OCI-LY1 (cell line): ENCODE data around the gene PRSS56.

Source experiments
- CTCF ChIP-seq: fragments of 200-600 bp; sonication (generic), shearing (Covaris generic); IDR thresholded peaks from 2 replicates; pipeline ENCODE4 v1.5.1; 2017; ENCODE audit warnings: mild to moderate bottlenecking, antibody characterized with exemption, low read length, moderate library complexity, mixed read lengths
- EZH2 ChIP-seq: fragments of 200-600 bp; sonication (generic), shearing (Covaris generic); IDR thresholded peaks from 2 replicates; pipeline ENCODE4 v1.8.0; 2017; ENCODE audit warnings: borderline replicate concordance, mixed run types, mild to moderate bottlenecking, antibody characterized with exemption, low read length, moderate library complexity, mixed read lengths

DNA sequence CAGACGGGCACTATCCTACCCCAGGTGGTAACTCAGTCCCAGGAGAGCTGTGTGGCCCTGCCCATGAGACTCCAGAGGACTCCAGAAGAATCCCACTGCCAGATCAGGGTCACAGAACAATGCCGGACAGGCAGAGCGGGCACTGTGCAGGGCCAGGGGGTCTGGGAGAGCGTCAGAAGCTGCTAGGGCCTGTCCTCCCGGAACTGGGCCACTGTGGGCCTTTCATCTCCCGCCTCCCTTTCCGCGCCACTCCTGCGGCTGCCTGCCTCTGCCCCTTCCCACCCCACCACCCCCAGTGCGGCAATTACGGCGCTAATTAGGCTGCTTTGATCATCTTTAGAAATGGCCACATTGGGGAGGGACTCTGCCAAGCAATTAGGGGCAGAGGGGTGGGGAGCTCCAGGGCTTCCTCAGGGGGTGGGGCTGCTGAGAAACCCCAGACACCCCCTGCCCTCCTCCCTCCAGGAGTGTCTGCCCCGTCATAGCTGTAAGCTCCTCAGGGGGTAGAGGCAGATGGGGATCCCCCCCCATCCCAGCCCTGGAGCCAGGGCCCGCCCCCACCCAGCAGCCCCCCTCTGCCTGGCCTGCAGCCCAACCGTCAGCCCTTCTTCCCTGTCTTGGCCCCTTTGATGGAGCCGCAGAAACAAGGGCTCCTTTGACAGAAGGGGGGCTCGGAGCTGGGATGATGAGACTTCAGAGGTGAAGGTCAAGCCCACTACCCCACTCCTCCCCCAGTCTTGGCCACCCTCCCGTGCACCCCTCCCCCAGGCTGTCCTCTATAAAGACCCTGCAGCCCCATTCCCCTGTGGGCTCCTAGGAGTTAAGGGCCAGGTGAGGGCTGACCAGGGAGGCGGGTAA is at the start of gene PRSS56:
- TF ChIP-seq CTCF, result no peak
- TF ChIP-seq EZH2, result no peak
